ENCODE results near the gene TRABD2B.

Gene TRABD2B

GRCh38 chr1:47712596-47713299 lies 284.4 kb downstream of the TRABD2B start:
- no peak for TF ChIP-seq POLR2AphosphoS5 (IDR thresholded peaks at IDR 0.05; ENCODE audit: low read depth, low read length)
- no peak for TF ChIP-seq FOXP2 (optimal IDR thresholded peaks at IDR 0.05; ENCODE audit: borderline replicate concordance, extremely low read depth, extremely low read length, insufficient read depth)
- no peak for TF ChIP-seq TAF1 (IDR thresholded peaks at IDR 0.05; ENCODE audit: borderline replicate concordance, insufficient read depth, low read length)
- TF ChIP-seq REST (IDR thresholded peaks at IDR 0.05; ENCODE audit: insufficient read depth in 1 of 2, low read depth in 2 of 2, low read length in 2 of 2): no peak
- no peak for TF ChIP-seq SIN3A (IDR thresholded peaks at IDR 0.05; ENCODE audit: borderline replicate concordance, insufficient read depth, low read length)

GRCh38 chr1:47711848-47712492 lies 285.2 kb downstream of the TRABD2B start:
- TF ChIP-seq POLR2AphosphoS5 (IDR thresholded peaks at IDR 0.05; ENCODE audit: low read depth, low read length): no peak
- no peak for TF ChIP-seq SIN3A (IDR thresholded peaks at IDR 0.05; ENCODE audit: borderline replicate concordance, insufficient read depth, low read length)
- TF ChIP-seq FOXP2 (optimal IDR thresholded peaks at IDR 0.05; ENCODE audit: borderline replicate concordance, extremely low read depth, extremely low read length, insufficient read depth): no peak
- TF ChIP-seq REST (IDR thresholded peaks at IDR 0.05; ENCODE audit: insufficient read depth in 1 of 2, low read depth in 2 of 2, low read length in 2 of 2): no peak
- no peak for TF ChIP-seq TAF1 (IDR thresholded peaks at IDR 0.05; ENCODE audit: borderline replicate concordance, insufficient read depth, low read length)

GRCh38 chr1:47711184-47711847 lies 285.9 kb downstream of the TRABD2B start:
- TF ChIP-seq FOXP2 (optimal IDR thresholded peaks at IDR 0.05; ENCODE audit: borderline replicate concordance, extremely low read depth, extremely low read length, insufficient read depth) (no peak), SIN3A (IDR thresholded peaks at IDR 0.05; ENCODE audit: borderline replicate concordance, insufficient read depth, low read length) (no peak), POLR2AphosphoS5 (IDR thresholded peaks at IDR 0.05; ENCODE audit: low read depth, low read length) (no peak), TAF1 (IDR thresholded peaks at IDR 0.05; ENCODE audit: borderline replicate concordance, insufficient read depth, low read length) (no peak), REST (IDR thresholded peaks at IDR 0.05; ENCODE audit: insufficient read depth in 1 of 2, low read depth in 2 of 2, low read length in 2 of 2) (no peak)

Measured in PFSK-1 (cell line).